ENCODE data around the gene LHX6. TPM values are rescaled to one million over a fixed set of nuclear protein-coding genes. Genes with fewer than 3 reads are reported as not detected.

Gene LHX6
- total RNA-seq, 1 experiment from 2014 or later: 1.8 TPM

GRCh38 chr9:122197426-122197825 is 31.3 kb downstream of the LHX6 start:
- no peak overlapping the region for H2BK15ac ChIP-seq (ENCODE audit: low read depth, low read length)
- H3K4me2 ChIP-seq (ENCODE audit: insufficient read depth, insufficient read length, low read length): no peak overlapping the region
- H3K27me3 Mint-ChIP-seq (ENCODE audit: low read depth): no peaks in the 10 kb centered on the region
- H2AFZ ChIP-seq (ENCODE audit: low read length): no peak overlapping the region
- H3K23me2 ChIP-seq (ENCODE audit: insufficient read length, low read depth, low read length, poor library complexity, severe bottlenecking): no peaks in the 10 kb centered on the region
- no peak overlapping the region for H4K8ac ChIP-seq (replicated peaks; ENCODE audit: insufficient read length, low read depth, low read length)
- H4K91ac ChIP-seq (ENCODE audit: insufficient read length, low read depth, low read length): no peak overlapping the region
- H3T11ph ChIP-seq (ENCODE audit: low read length): no peak overlapping the region
- no peak overlapping the region for H2BK120ac ChIP-seq (ENCODE audit: low read depth, low read length, poor library complexity, severe bottlenecking)
- H3K4me3 Mint-ChIP-seq: no peak overlapping the region
- H3K79me1 ChIP-seq (ENCODE audit: insufficient read depth, low read depth, low read length, poor library complexity, severe bottlenecking): no peaks in the 10 kb centered on the region
- TF ChIP-seq CTCF (conservative IDR thresholded peaks at IDR 0.05): no peak
- H4K5ac ChIP-seq (ENCODE audit: insufficient read length, low read depth, low read length): no peak overlapping the region
- no peak overlapping the region for H3K27ac ChIP-seq (ENCODE audit: insufficient read length, low read depth, low read length)
- H3K18ac ChIP-seq (ENCODE audit: insufficient read length, low read depth, low read length): no peak overlapping the region
- H3K4me1 Mint-ChIP-seq: peaks cover 7 to 17% of the 10 kb centered on the region in 2 experiments
- H3K23ac ChIP-seq (ENCODE audit: insufficient read length, low read depth, low read length): no peak overlapping the region
- no peaks in the 10 kb centered on the region for H4K20me1 ChIP-seq (ENCODE audit: control insufficient read depth, insufficient read depth, insufficient read length)
- no peaks in the 10 kb centered on the region for H3K79me2 ChIP-seq (ENCODE audit: insufficient read depth, low read length)
- DNase-seq: no peak
- no peak overlapping the region for H2BK20ac ChIP-seq (ENCODE audit: low read depth, low read length, poor library complexity, severe bottlenecking)
- H3K14ac ChIP-seq (ENCODE audit: insufficient read depth, low read length): no peak overlapping the region
- H2AK5ac ChIP-seq (ENCODE audit: insufficient read length, low read length): no peak overlapping the region
- H3K4ac ChIP-seq (ENCODE audit: low read depth, low read length): no peak overlapping the region
- H2BK12ac ChIP-seq (ENCODE audit: insufficient read length, low read depth, low read length): no peak overlapping the region
- no CpG with 5 or more reads among the region's 7 CpGs for WGBS (ENCODE audit: extremely low coverage, insufficient read length, low lambda C conversion rate)
- no peak overlapping the region for H3K9ac ChIP-seq (ENCODE audit: extremely low read depth, insufficient read length, low read length)
- no peak overlapping the region for H3K56ac ChIP-seq (ENCODE audit: insufficient read length, low read depth, low read length)
- H2BK5ac ChIP-seq (ENCODE audit: insufficient read length, low read length): no peak overlapping the region
- H3K9me3 ChIP-seq (ENCODE audit: control insufficient read depth, low read depth, low read length): no peaks in the 10 kb centered on the region
- H3K4me1 ChIP-seq (ENCODE audit: insufficient read depth, low read length): no peaks in the 10 kb centered on the region
- H3K27ac Mint-ChIP-seq: peak overlapping the region in 1 of 3 experiments; percentile 54; a peak in 1 of 7 replicates
- no peaks in the 10 kb centered on the region for H3K9me3 Mint-ChIP-seq
- H3K27me3 ChIP-seq (ENCODE audit: insufficient read depth, low read length): no peaks in the 10 kb centered on the region
- H3K36me3 Mint-ChIP-seq (ENCODE audit: insufficient read depth in 1 of 3, low read depth in 3 of 3): no peaks in the 10 kb centered on the region; a peak in 1 of 7 replicates

All from H9 (cell line).